HG03457 (cell line): Measurements from ENCODE around the gene MRPL55.

Source experiments
- ATAC-seq: cut with Tn5 transposase; IDR thresholded peaks from one replicate; pipeline ENCODE4 v1.9.1; 2021; ENCODE audit warnings: moderate number of reproducible peaks; ENCODE audit not compliant: unreplicated experiment

MRPL55 gene

GRCh38 chr1:228073061-228073856 lies 35.8 kb downstream of the MRPL55 start:
- no peak for ATAC-seq

- no peak for ATAC-seq
These were observed 36.4 kb downstream of the MRPL55 start for GRCh38 chr1:228072658-228073043.

- ATAC-seq, result no peak
These were observed 37.1 kb downstream of the MRPL55 start for GRCh38 chr1:228071839-228072657.

- no peak for ATAC-seq
These were observed 38.2 kb downstream of the MRPL55 start for GRCh38 chr1:228070851-228071250.

- ATAC-seq, result no peak
These were observed 38.9 kb downstream of the MRPL55 start for GRCh38 chr1:228070173-228070572.

- no peak for ATAC-seq
These were observed 40.7 kb downstream of the MRPL55 start for GRCh38 chr1:228068359-228068758.

- no peak for ATAC-seq
These were observed 42.0 kb downstream of the MRPL55 start for GRCh38 chr1:228066891-228067654.

GRCh38 chr1:228066416-228066815 lies 42.7 kb downstream of the MRPL55 start:
- ATAC-seq, result no peak

- ATAC-seq, result no peak
These were observed 43.4 kb downstream of the MRPL55 start for GRCh38 chr1:228065543-228066347.

- no peak for ATAC-seq
These were observed 44.2 kb downstream of the MRPL55 start for GRCh38 chr1:228064741-228065542.

- no peak for ATAC-seq
These were observed 44.8 kb downstream of the MRPL55 start for GRCh38 chr1:228064296-228064695.

GRCh38 chr1:228063251-228064191 lies 45.6 kb downstream of the MRPL55 start:
- ATAC-seq, result no peak

- no peak for ATAC-seq
These were observed 46.3 kb downstream of the MRPL55 start for GRCh38 chr1:228062812-228063211.

GRCh38 chr1:228062085-228062791 lies 46.9 kb downstream of the MRPL55 start:
- ATAC-seq, result no peak

GRCh38 chr1:228061411-228062084 lies 47.6 kb downstream of the MRPL55 start:
- ATAC-seq, result no peak

GRCh38 chr1:228060458-228061190 lies 48.5 kb downstream of the MRPL55 start:
- ATAC-seq, result no peak
